Inflammatory macrophage (primary cell): ENCODE measurements around the gene ETV7.

Experiments used
- DNase-seq, 2 donors: peaks; one replicate each; pipeline ENCODE4 v3.0.0-alpha.2; 2020 to 2022

The ETV7 gene

DNA sequence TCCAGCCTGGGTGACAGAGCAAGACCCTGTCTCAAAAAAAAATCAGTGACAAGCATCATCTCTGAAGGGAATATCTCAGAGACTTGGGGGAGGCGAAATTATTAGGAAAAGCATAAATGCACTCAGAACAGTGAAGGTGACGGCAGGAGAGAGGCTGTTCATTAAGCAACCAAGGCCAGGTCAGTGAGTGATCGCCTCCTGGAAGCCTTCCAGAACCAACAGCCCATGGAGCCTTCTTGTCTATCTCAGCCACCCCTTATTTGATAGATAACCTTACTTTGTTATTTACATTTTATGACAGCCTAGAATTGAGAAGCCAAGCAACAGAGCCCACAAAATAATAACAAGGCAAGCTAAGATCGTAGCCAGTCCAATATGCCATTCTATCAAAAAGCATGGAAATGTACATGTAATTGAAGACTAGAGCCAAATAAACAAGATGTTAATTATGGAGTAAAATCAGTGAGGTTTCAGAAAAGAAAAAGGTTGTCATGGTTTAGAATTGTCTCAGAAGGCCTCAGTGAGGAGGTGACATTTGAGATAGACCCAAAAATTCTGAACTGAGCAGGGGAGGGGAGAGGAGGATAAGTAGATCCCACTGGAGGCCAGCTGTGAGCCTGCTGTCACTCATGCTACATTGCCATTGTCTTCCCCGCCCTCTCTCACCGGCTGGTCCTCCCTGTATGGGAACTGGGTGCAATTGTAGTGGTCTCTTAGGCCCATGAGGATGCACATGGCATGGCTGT lies 68.6 kb downstream of the ETV7 start:
- DNase-seq, result no peak

DNA sequence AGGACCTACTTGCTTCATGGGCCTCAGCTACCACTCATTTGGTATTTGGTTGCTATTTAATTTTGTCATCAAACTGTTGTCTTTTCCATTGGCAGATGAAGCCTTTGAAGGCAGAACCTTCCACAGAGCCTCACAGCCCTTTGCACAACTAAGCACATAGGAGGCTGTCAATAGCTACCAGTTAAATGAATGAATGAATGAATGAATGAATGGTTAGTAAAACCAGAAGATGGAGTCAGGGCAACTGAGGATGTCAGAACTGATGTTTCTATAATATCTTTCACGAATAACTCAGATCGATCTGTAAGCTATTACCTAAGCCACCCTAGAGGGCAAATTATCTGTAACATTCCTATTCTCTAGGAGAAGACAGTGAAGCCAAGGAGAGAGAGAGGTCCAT lies 69.8 kb downstream of the ETV7 start:
- no peak for DNase-seq
